GM15510 (cell line): ENCODE measurements around the gene VAT1L.

Source experiments
- POLR2A ChIP-seq: IDR thresholded peaks from 3 replicates; pipeline ENCODE4 v1.6.1; 2011; ENCODE audit warnings: borderline replicate concordance; ENCODE audit not compliant: insufficient read length; ENCODE audit errors: extremely low read depth

The VAT1L gene

GRCh38 chr16:77801817-77802216 lies 13.5 kb downstream of the VAT1L start:
- no peak for TF ChIP-seq POLR2A

GRCh38 chr16:77805398-77805797 lies 17.0 kb downstream of the VAT1L start:
- no peak for TF ChIP-seq POLR2A

GRCh38 chr16:77807021-77807420 lies 18.7 kb downstream of the VAT1L start:
- no peak for TF ChIP-seq POLR2A

GRCh38 chr16:77812856-77813500 lies 24.6 kb downstream of the VAT1L start:
- no peak for TF ChIP-seq POLR2A

- no peak for TF ChIP-seq POLR2A
These were observed 27.9 kb downstream of the VAT1L start for GRCh38 chr16:77816293-77816692.

- TF ChIP-seq POLR2A, result no peak
These were observed 32.0 kb downstream of the VAT1L start for GRCh38 chr16:77820340-77820739.

GRCh38 chr16:77822661-77823060 lies 34.3 kb downstream of the VAT1L start:
- TF ChIP-seq POLR2A, result no peak

- TF ChIP-seq POLR2A, result no peak
These were observed 34.7 kb downstream of the VAT1L start for GRCh38 chr16:77823067-77823466.

GRCh38 chr16:77825196-77825595 lies 36.8 kb downstream of the VAT1L start:
- TF ChIP-seq POLR2A, result no peak

- no peak for TF ChIP-seq POLR2A
These were observed 38.7 kb downstream of the VAT1L start for GRCh38 chr16:77827032-77827431.

GRCh38 chr16:77833921-77834634 lies 45.7 kb downstream of the VAT1L start:
- TF ChIP-seq POLR2A, result no peak

GRCh38 chr16:77834635-77835540 lies 46.5 kb downstream of the VAT1L start:
- no peak for TF ChIP-seq POLR2A

GRCh38 chr16:77836801-77837200 lies 48.4 kb downstream of the VAT1L start:
- TF ChIP-seq POLR2A, result no peak

GRCh38 chr16:77838597-77839255 lies 50.4 kb downstream of the VAT1L start:
- no peak for TF ChIP-seq POLR2A

GRCh38 chr16:77840093-77840492 lies 51.7 kb downstream of the VAT1L start:
- no peak for TF ChIP-seq POLR2A
